ENCODE data around the gene FZR1. TPM values are rescaled to one million over a fixed set of nuclear protein-coding genes. Genes with fewer than 3 reads are reported as not detected.

The FZR1 gene
- 37.2 and 48.2 TPM in 2 replicates for total RNA-seq (2014; rRNA removed; shearing (Covaris generic))

- DNase-seq (ENCODE audit: low read depth), result peak; percentile 98
Measured at GRCh38 chr19:3505598-3506383, at the start of gene FZR1. Gene FZR1 (plus strand): TSS chr19:3506311. CDS start chr19:3522990, 16,679 bp downstream.

GRCh38 chr19:3456925-3457527 is 49.1 kb upstream of the FZR1 start:
- DNase-seq (ENCODE audit: low read depth), result no peak

- no peak for DNase-seq (ENCODE audit: low read depth)
Measured at GRCh38 chr19:3457528-3458228, 48.4 kb upstream of the FZR1 start.

GRCh38 chr19:3458229-3459088 is 47.7 kb upstream of the FZR1 start:
- no peak for DNase-seq (ENCODE audit: low read depth)

GRCh38 chr19:3459089-3459881 is 46.8 kb upstream of the FZR1 start:
- DNase-seq (ENCODE audit: low read depth), result peak; percentile 48

GRCh38 chr19:3459965-3460582 is 46.0 kb upstream of the FZR1 start:
- no peak for DNase-seq (ENCODE audit: low read depth)

- no peak for DNase-seq (ENCODE audit: low read depth)
Measured at GRCh38 chr19:3462991-3463713, 43.0 kb upstream of the FZR1 start.

GRCh38 chr19:3463714-3464586 is 42.2 kb upstream of the FZR1 start:
- no peak for DNase-seq (ENCODE audit: low read depth)

- DNase-seq (ENCODE audit: low read depth), result no peak
Measured at GRCh38 chr19:3464587-3465235, 41.4 kb upstream of the FZR1 start.

- no peak for DNase-seq (ENCODE audit: low read depth)
Measured at GRCh38 chr19:3465552-3465951, 40.6 kb upstream of the FZR1 start.

GRCh38 chr19:3466635-3467034 is 39.5 kb upstream of the FZR1 start:
- DNase-seq (ENCODE audit: low read depth), result no peak

- DNase-seq (ENCODE audit: low read depth), result no peak
Measured at GRCh38 chr19:3467437-3468198, 38.5 kb upstream of the FZR1 start.

- DNase-seq (ENCODE audit: low read depth), result no peak
Measured at GRCh38 chr19:3468211-3468610, 37.9 kb upstream of the FZR1 start.

GRCh38 chr19:3469638-3470499 is 36.2 kb upstream of the FZR1 start:
- no peak for DNase-seq (ENCODE audit: low read depth)

GRCh38 chr19:3470500-3471128 is 35.5 kb upstream of the FZR1 start:
- no peak for DNase-seq (ENCODE audit: low read depth)
